VCaP (cell line): ENCODE measurements around the gene PLSCR1.

Source experiments
- H3K27ac ChIP-seq: fragments of 450-650 bp; 2 replicates; pipeline ENCODE4 v1.5.1; 2017
- CTCF ChIP-seq: fragments of 450-650 bp; conservative IDR thresholded peaks from 2 replicates; pipeline ENCODE4 v1.5.1; 2017; ENCODE audit warnings: mild to moderate bottlenecking, moderate library complexity

Gene PLSCR1

GRCh38 chr3:146547235-146547835, 2.9 kb upstream of the PLSCR1 start:
- H3K27ac ChIP-seq = no peak overlapping the region
- TF ChIP-seq CTCF = no peak

- TF ChIP-seq CTCF = no peak
Observed at GRCh38 chr3:146546366-146546965, 2.1 kb upstream of the PLSCR1 start.

GRCh38 chr3:146544929-146545528, 622 bp upstream of the PLSCR1 start:
- no peak for TF ChIP-seq CTCF
- peak overlapping the region; percentile 44; the same call in 1 of the 2 replicates for H3K27ac ChIP-seq

More at GRCh38 chr3:146546366-146546965, 2.1 kb upstream of the PLSCR1 start:
- no peak overlapping the region for H3K27ac ChIP-seq

GRCh38 chr3:146543461-146544001, 876 bp downstream of the PLSCR1 start:
- H3K27ac ChIP-seq = no peak overlapping the region
- no peak for TF ChIP-seq CTCF

- no peak overlapping the region for H3K27ac ChIP-seq
- no peak for TF ChIP-seq CTCF
Observed at GRCh38 chr3:146542978-146543377, 1.4 kb downstream of the PLSCR1 start.

GRCh38 chr3:146542179-146542578, 2.2 kb downstream of the PLSCR1 start:
- no peak for TF ChIP-seq CTCF
- no peak overlapping the region for H3K27ac ChIP-seq

GRCh38 chr3:146540978-146541377, 3.4 kb downstream of the PLSCR1 start:
- no peak for TF ChIP-seq CTCF
- H3K27ac ChIP-seq = no peak overlapping the region
